ENCODE measurements around the gene DMRTC2. TPM values are rescaled to one million over a fixed set of nuclear protein-coding genes. Genes with fewer than 3 reads are reported as not detected.

Gene DMRTC2
- polyA plus RNA-seq, 1 donor (not counting 4 experiments of a cell fraction or from before 2014, with no cell fraction given): not detected

DNA sequence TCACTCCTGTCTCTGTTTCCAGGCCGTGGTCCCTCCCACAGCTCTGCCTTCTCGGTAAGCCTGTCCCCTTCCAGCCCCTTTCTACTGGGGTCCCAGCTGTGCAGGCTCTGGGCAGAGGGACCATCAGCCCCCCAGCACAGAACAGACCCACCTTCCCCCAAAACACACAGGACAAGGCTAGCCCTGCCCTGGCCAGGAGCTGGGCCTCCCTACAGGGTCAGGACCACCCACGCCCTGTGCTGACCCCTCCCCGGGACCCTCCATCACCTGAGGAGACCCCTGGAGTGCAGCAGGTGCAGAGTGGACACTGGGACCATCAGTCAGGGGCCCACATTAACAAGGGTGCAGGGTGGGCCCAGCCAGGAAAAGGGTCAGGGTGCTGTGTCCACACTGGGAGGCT is 34.5 kb upstream of the DMRTC2 start:
- H2AFZ ChIP-seq (ENCODE audit: control insufficient read depth, low read length): no peak overlapping the region
- no peak overlapping the region for H3K27ac ChIP-seq (ENCODE audit: control insufficient read depth, insufficient read depth, low read length)
- no peak for DNase-seq (ENCODE audit: low read depth, low spot score)
- no peaks in the 10 kb centered on the region for H3K9me1 ChIP-seq (ENCODE audit: control insufficient read depth, extremely low read depth, insufficient read depth, low read length)
- no peak overlapping the region for H3K4me3 ChIP-seq (ENCODE audit: control insufficient read depth in 2 of 3, extremely low read depth in 1 of 3, insufficient read depth in 2 of 3, low read depth in 1 of 3, low read length in 3 of 3)
- H3K79me2 ChIP-seq (ENCODE audit: control insufficient read depth, insufficient read depth, low read length): no peaks in the 10 kb centered on the region
- H4K20me1 ChIP-seq (ENCODE audit: control insufficient read depth, extremely low read depth, insufficient read depth, low read length): no peaks in the 10 kb centered on the region
- peaks cover 6% of the 10 kb centered on the region for H3K27me3 ChIP-seq (ENCODE audit: control insufficient read depth, extremely low read depth, insufficient read depth, low read length)
- no peak for FAIRE-seq
- H3K9me3 ChIP-seq (ENCODE audit: control insufficient read depth, low read depth, low read length): no peaks in the 10 kb centered on the region
- H3K4me1 ChIP-seq (ENCODE audit: control insufficient read depth, extremely low read depth, insufficient read depth, low read length): no peaks in the 10 kb centered on the region
- H3K36me3 ChIP-seq (ENCODE audit: control insufficient read depth in 2 of 2, extremely low read depth in 1 of 2, insufficient read depth in 2 of 2, low read length in 2 of 2): no peaks in the 10 kb centered on the region
- H3K9ac ChIP-seq (ENCODE audit: control insufficient read depth, extremely low read depth, insufficient read depth, low read length): no peak overlapping the region
- TF ChIP-seq CTCF (optimal IDR thresholded peaks at IDR 0.05 in 1 of 3, IDR thresholded peaks at IDR 0.05 in 1 of 3, conservative IDR thresholded peaks at IDR 0.05 in 1 of 3; ENCODE audit: extremely low read depth in 1 of 3, insufficient read depth in 2 of 3, low read length in 3 of 3) (no peak), EZH2 (IDR thresholded peaks at IDR 0.05; ENCODE audit: low read length) (no peak)
- no peak overlapping the region for H3K4me2 ChIP-seq (ENCODE audit: control insufficient read depth, extremely low read depth, insufficient read depth, low read depth, low read length)
- dilution Hi-C loops (cut with MboI; ENCODE audit: extremely low pct_ligation_motif_present, low sequenced_read_pairs): no loop called here

DNA sequence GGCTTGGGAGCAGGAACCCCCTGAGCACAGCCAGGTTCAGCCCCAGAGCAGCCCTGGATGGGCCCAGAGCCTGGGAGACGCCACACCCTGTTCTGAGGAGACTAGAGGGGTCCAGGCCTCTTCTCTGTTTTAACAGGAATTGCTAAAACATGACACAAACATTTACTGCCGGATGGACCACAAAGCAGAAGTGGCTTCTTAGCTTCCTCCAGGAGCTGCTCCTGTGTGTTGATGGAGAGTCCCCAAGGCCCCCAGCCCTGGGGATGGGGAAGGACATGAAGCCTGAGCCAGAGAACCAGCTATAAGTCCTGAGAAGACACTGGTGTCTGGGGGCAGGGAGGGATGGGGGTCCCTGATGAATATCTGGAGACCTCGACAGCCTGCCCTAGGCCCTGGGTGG is 33.8 kb upstream of the DMRTC2 start:
- no peak overlapping the region for H3K4me3 ChIP-seq (ENCODE audit: control insufficient read depth in 2 of 3, extremely low read depth in 1 of 3, insufficient read depth in 2 of 3, low read depth in 1 of 3, low read length in 3 of 3)
- FAIRE-seq: no peak
- no peak overlapping the region for H3K4me2 ChIP-seq (ENCODE audit: control insufficient read depth, extremely low read depth, insufficient read depth, low read depth, low read length)
- H3K9ac ChIP-seq (ENCODE audit: control insufficient read depth, extremely low read depth, insufficient read depth, low read length): no peak overlapping the region
- no peaks in the 10 kb centered on the region for H4K20me1 ChIP-seq (ENCODE audit: control insufficient read depth, extremely low read depth, insufficient read depth, low read length)
- H3K79me2 ChIP-seq (ENCODE audit: control insufficient read depth, insufficient read depth, low read length): no peaks in the 10 kb centered on the region
- H3K9me3 ChIP-seq (ENCODE audit: control insufficient read depth, low read depth, low read length): no peaks in the 10 kb centered on the region
- no peak overlapping the region for H3K27ac ChIP-seq (ENCODE audit: control insufficient read depth, insufficient read depth, low read length)
- no peaks in the 10 kb centered on the region for H3K9me1 ChIP-seq (ENCODE audit: control insufficient read depth, extremely low read depth, insufficient read depth, low read length)
- no peaks in the 10 kb centered on the region for H3K4me1 ChIP-seq (ENCODE audit: control insufficient read depth, extremely low read depth, insufficient read depth, low read length)
- no peak for DNase-seq (ENCODE audit: low read depth, low spot score)
- H3K36me3 ChIP-seq (ENCODE audit: control insufficient read depth in 2 of 2, extremely low read depth in 1 of 2, insufficient read depth in 2 of 2, low read length in 2 of 2): no peaks in the 10 kb centered on the region
- no peak overlapping the region for H2AFZ ChIP-seq (ENCODE audit: control insufficient read depth, low read length)
- TF ChIP-seq CTCF (optimal IDR thresholded peaks at IDR 0.05 in 1 of 3, IDR thresholded peaks at IDR 0.05 in 1 of 3, conservative IDR thresholded peaks at IDR 0.05 in 1 of 3; ENCODE audit: extremely low read depth in 1 of 3, insufficient read depth in 2 of 3, low read length in 3 of 3) (no peak), EZH2 (IDR thresholded peaks at IDR 0.05; ENCODE audit: low read length) (no peak)
- dilution Hi-C loops (cut with MboI; ENCODE audit: extremely low pct_ligation_motif_present, low sequenced_read_pairs): no loop called here
- peaks cover 6% of the 10 kb centered on the region for H3K27me3 ChIP-seq (ENCODE audit: control insufficient read depth, extremely low read depth, insufficient read depth, low read length)

All from keratinocyte (primary cell).